Stimulated activated CD8-positive, alpha-beta memory T cell treated with anti-CD3 and anti-CD28 coated beads, Interleukin-15, amount 100 ng/mL, for 4 hours (primary cell): ENCODE measurements around the gene TMEM69.
"Not testable (repeated sequence)": the region's sequence is repeated elsewhere in the genome, so short reads cannot be mapped to it uniquely, and the experiment has no call there.

Source experiments
- DNase-seq, 2 donors: peaks; one replicate each; pipeline ENCODE4 v3.0.0-alpha.2; 2020; ENCODE audit warnings: low read depth in 2 of 2

Gene TMEM69

DNA sequence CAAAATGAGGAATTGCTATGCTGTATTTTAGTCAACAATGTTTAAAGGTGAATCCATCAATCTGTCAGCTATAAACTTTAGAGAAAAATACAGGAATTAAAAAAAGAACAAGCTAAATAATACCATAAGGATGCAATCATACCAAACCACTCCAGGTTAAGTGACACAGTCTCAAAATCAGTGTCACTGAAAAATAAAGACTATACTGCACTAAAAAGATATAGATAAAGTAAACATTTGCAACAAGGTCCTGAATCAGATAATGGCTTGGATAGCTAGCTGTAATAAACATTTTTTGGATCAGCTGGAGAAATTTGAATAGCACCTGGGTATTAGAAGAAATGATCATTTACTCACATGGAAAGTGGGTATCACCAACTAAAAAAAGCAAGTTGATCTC is 9.5 kb upstream of the TMEM69 start:
- no peak for DNase-seq

- DNase-seq: no peak
These were observed 8.9 kb upstream of the TMEM69 start for GRCh38 chr1:45679123-45679522.

GRCh38 chr1:45682942-45683341 is 5.0 kb upstream of the TMEM69 start:
- no peak for DNase-seq

DNA sequence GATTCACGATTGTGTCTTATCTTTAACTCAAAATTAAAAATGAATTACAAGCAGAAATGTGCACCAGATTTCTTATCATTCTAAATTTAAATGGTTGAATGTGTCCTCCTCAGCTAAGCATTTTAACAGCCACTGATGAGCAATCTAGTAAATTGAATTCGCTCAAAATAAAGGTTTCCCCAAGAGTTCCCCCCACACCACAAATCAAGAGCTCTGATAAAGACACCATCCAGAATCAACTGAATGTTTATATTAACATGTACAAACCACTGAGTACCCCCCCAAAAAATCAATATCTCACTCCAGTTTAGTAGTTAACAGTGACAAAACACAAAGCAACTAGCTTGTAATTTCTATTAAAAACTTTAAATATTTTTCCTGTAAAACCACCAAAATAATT is 3.6 kb upstream of the TMEM69 start:
- no peak for DNase-seq

GRCh38 chr1:45685308-45686014 is 2.5 kb upstream of the TMEM69 start:
- DNase-seq: no peak

DNA sequence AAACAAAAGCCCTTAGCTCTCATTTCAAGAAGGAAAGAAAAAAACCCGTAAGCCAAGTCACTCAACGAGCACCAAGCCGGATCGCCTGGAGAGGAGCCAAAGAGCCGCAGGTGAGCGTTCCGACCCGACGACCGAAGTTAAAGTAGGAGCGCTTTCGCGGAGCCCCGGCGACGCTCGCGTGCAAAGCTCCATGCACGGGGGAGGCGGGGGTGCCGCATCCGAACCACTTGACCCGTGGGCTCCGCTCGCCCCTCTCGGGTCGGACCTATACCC is 2.0 kb upstream of the TMEM69 start:
- DNase-seq: peak in 1 of 2 donors; percentile 38

GRCh38 chr1:45686288-45687013 is 1.5 kb upstream of the TMEM69 start, which contains the start of gene GPBP1L1:
GPBP1L1 (minus strand) TSS chr1:45686533; CDS start chr1:45659087, 27,446 bp downstream.
- DNase-seq: peak; percentile 95 to 96

DNA sequence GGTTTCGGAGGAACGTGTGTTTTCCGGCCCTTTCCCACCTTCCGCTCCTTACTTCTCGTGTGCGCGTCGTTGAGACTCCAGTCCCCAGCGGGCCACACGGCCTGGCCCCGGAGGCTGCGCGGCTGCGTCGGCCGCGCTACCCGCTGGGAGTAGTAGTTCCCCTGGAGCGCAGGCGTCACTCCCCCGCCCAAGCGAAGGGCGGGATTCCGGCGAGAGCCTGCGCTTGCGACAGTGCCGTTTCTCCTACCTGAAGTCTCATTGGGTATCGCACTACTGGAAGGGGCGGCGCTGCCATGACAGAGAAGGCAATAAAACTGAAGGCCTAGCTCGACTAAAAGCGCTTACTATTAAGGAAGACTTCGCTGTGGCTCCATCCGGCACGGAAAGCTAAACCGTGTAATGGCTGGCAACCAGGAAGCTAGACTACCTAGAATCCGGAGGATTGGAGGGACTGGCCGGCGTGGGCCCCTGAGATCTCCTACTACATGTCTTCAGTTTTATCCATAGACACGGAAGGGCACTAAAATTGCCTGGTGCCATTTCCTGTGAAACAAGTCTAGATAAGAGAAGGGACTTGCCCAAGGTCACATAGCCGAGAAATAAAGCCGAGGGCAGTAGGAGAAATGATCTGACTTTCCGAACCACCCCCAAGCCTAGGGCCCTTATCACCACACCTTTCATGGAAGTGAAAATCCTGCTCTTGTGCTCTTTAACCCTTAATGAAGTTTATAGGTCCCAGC is 797 bp upstream of the TMEM69 start:
- peak; percentile 93 to 94 for DNase-seq

DNA sequence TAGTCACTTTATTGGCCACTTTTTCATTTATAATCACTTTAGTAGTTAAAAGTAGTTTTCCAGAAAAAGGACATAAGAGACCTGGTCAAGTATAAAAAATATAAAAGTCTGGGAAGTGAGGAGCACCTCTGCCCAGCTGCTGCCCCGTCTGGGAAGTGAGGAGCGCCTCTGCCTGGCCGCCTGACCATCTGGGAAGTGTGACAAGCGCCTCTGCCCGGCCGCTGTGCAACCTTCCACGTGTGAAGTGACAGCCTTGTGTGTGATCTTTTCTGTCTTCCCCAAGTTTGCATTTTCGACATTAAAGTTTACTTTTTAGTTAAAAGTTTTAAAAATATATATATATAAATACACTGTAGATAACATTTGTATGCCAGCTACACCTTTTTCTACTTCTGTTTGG is 5.8 kb downstream of the TMEM69 start:
- not testable (repeated sequence) for DNase-seq

GRCh38 chr1:45694823-45695222 is 6.8 kb downstream of the TMEM69 start:
- no peak for DNase-seq

DNA sequence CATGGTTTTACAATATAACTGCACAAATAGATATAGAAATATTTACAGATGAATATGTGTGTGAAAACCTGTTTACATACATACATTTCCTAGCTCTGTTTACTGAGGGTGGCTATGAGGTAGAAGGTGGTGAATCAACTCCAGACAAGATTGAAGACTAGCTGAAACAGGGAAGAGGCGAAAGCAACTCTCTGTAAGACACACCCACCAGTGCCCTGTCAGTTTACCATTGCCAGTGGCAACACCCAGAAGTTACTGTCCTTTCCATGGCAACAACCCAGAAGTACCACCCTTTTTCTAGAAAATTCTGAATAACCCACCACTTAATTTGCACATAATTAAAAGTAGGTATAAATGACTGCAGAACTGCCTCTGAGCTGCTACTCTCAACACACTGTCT is 16.7 kb downstream of the TMEM69 start:
- no peak for DNase-seq

DNA sequence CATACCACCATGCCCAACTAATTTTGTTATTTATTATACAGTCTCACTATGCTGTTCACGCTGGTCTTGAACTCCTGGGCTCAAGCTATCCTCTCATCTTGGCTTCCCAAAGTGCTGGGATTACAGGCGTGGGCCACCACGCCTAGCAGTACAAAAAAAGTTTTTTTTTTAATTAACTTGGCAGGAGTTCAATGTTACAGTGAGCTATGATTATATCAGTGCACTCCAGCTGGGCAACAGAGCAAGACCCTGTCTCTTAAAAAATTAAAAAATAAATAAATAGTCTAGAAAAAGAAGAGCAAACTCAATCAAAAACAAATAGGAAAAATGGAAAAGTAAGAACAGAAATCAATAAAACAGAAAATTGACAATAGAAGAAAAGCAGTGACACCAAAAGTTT is 25.7 kb downstream of the TMEM69 start:
- DNase-seq: no peak

DNA sequence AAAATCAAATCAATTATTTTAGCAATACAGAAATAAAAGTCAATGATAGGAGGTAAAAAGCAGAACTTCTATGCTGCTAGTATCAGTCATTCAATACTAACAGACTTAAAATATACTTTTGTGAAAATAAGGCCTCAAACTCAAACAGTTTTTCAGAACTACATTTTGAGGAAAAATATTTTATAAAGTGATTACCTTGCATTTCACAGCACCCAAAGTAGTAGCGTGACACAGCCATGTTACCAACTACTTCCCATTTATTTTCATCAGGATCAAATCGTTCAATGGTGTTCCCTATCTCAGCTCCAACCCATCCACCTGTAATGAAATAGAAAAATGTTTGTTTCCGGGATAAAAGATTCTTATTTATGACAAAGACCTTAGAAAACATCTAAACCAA is 28.7 kb downstream of the TMEM69 start:
- no peak for DNase-seq

DNA sequence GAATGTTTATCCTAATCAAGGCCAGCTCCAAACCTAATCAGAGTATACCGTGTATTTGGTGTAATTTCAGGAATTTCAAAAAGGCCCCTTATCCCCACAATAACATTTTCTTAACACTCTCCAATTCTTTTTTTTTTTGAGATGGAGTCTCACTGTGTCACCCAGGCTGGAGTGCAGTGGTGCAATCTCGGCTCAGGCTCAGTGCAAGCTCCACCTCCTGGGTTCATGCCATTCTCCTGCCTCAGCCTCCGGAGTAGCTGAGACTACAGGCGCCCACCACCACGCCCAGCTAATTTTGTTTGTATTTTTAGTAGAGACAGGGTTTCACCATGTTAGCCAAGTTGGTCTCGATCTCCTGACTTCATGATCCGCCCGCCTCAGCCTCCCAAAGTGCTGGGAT is 29.4 kb downstream of the TMEM69 start:
- DNase-seq: not testable (repeated sequence)

DNA sequence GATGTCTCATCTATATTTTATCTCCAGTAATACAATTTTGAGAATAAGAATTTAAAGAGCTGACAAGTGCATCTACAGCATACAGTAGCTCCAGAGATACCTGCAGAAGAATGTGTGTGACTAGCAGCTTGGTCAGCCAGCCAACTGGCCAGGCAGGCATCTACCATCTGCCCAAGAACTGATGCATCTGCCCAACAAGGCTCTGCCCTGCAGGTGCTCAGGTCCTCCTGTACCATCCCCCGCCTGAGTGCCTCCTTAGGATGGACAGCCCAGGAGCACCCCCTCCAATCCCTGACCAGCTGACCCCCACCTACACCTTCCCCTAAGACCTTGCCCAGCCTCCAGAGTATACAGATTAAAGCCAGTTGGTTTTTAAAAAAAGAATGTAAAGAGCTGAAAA is 30.3 kb downstream of the TMEM69 start:
- no peak for DNase-seq

- no peak for DNase-seq
These were observed 33.2 kb downstream of the TMEM69 start for GRCh38 chr1:45721207-45721606.

DNA sequence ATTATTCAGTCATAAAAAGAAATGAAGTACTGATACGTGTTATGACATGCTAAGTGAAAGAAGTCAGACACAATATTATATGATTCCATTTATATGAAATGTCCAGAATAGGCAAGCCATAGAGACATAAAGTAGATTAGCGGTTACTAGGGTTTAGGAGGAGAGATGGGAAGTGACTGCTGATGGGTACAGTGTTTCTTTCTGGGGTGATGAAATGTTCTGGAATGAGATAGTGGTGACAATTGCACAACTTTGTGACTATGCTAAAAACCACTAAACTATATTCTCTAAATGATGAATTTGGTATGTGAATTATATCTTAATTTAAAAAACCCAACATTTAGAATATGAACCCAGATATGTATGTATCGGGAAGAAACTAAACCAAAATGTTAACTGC is 34.8 kb downstream of the TMEM69 start:
- DNase-seq: no peak

DNA sequence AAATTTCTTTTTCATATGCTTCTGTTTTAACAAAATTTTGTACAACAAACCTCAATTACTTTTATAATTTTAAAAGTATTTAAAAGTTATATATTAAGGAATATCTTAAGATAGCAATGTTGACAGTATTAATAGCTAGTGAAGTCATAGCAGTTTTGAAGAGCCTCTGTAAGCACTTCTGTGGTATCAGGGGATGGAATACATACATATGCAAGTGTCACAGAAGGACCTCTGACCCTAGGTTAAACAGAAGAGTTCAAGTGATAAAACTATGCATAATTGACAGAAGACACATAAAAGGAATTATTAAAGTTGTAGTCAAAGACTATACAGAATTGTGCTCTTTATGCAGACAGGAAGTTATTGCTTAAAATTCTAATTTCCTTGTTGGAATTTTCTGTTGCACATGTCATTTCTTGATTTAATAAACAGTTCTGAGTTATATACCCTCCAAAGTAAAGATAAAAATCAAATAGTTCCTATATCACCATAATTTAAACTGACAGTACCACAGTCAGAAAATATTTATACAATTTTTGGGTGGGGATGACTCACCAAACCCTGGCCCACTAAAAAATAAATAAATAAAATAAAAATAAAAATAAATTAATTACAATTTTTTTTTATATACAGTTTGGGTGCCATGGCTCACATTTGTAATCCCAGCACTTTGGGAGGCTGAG is 35.4 kb downstream of the TMEM69 start:
- DNase-seq: no peak

DNA sequence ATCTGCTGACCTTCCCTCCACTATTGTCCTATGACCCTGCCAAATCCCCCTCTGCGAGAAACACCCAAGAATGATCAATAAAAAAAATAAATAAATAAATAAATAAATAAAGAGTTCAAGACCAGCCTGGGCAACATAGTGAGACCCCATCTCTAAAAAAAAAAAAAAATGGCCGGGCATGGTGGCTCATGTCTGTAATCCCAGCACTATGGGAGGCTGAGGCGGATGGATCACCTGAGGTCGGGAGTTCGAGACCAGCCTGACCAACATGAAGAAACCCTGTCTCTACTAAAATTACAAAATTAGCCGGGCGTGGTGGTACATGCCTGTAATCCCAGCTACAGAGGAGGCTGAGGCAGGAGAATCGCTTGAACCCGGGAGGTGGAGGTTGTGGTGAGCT is 38.0 kb downstream of the TMEM69 start:
- not testable (repeated sequence) for DNase-seq

- DNase-seq: no peak
These were observed 42.2 kb downstream of the TMEM69 start for GRCh38 chr1:45730075-45730779.

- no peak for DNase-seq
These were observed 42.9 kb downstream of the TMEM69 start for GRCh38 chr1:45730780-45731319.
